GM18507 (cell line): ENCODE results near the gene ARPC1B.
"Not testable (repeated sequence)": the region's sequence is repeated elsewhere in the genome, so short reads cannot be mapped to it uniquely, and the experiment has no call there.

ENCODE experiments used
- DNase-seq: peaks from one replicate; pipeline ENCODE4 v3.0.0; 2011; ENCODE audit warnings: low read depth; ENCODE audit not compliant: insufficient read length; ENCODE audit errors: extremely low spot score
- FAIRE-seq: peaks from 2 replicates; lab custom pipeline; 2011; peaks lifted over from hg19 to GRCh38; lab: Jason Lieb, UNC

ARPC1B gene

DNA sequence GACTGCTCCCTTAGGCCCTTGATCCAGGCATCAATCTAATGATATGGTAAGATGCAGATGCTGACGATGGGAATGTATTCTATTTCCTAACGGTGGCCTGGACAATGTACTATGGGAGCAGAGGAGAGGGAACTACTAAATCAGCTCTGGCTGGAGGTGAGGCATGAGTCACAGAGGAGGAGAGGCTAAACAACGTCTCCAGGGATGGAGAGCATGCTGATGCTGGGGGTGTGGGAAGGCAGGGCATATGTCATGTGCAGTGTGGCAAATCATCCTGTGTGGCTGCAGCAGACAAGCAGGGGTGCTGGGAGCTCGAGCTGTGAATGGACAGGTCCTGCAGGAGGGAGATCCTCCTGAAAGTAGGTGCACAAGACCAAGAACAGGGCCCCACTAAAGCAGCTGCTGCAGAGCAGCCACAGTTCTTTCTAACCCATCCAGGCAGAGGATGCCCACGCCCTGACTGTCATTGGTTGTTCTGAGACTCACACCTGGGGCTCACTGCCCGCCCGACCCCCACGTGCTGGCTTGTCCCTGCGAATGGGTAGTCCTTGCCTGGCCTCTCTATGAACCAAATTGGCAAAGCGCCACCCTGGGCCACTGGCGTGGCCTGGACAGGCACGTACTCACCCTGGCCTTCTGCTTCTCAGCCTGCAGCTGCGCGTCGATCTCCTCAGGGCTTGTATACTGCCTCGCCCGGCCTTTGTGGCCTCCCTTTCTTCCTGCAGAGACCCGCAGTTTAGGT, 29.9 kb downstream of the ARPC1B start:
- no peak for FAIRE-seq
- no peak for DNase-seq

- DNase-seq (no peak), FAIRE-seq (no peak)
Measured at GRCh38 chr7:99404977-99405320, 30.4 kb downstream of the ARPC1B start.

GRCh38 chr7:99406557-99406956, 32.0 kb downstream of the ARPC1B start:
- DNase-seq (no peak), FAIRE-seq (no peak)

DNA sequence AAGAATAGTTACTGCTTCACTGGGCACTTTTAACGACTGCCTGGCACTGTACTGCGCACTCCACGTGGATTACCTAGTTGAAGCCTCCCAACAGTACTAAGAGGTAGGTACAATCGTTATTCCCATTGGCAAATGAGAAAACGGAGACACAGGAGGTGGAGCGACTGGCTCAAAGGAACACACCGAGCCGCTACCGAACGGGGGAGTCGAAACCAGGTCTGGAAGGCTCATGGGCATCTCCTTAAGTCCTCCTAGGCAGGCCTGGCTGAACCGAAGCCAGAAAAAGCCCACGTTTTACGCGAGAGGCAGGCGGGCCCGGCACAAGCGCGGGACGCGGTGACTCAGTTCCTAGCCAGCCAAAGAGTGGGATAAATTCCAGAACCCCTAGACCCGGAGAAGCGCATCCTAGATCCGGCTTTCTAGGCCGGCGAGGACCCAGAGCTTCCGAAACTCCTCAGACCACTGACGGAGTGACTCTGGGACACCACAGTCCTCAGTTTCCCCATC, 33.4 kb downstream of the ARPC1B start:
- DNase-seq, result no peak
- FAIRE-seq, result no peak

DNA sequence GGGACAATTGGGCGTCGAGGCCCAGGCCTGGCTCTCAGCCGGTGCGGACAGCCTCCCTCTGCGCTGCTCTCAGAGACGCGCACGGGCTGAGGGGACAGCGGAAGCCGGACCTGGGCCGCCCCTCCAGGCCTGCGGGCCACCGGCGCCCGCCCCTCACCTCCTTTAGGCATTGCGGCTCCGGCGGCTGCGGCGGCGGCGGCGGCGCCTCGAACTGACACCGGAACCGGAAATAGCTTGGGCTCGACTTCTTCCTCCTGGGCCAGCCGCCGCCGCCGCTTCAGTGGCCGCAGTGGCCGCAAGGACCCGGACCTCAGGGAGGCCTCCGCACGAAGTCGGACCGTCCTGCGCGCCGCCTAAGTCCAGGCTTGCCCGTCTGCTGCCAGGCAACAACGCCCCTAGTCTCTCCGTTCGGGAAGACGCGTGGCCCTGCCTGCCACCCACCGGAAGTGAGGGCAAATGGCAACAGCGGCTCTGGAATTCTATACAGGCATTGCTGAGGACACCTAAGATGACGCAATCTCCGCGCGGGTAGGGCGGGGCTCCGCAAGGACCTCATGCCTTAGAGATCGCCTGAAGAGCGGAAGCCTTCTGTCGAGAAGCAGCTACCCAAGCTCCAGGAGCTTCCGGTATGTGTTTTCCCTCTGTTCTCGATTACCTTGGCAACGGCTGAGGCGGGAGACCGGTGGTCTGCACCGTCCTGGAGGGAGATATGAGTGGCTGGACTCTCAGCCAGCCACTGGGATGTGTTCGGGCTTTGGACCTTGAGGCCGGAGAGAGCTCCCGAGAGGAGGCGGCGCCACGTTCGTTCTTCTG, 34.1 kb downstream of the ARPC1B start, which contains the start of the genes BUD31 and PDAP1:
Gene BUD31 (plus strand): TSS at position 591 of the 813 bp plus-strand sequence. CDS start 2,124 bp downstream, outside the sequence.
Gene PDAP1 (minus strand): TSS at position 219 of the 813 bp plus-strand sequence. CDS start 49 bp downstream, at position 170.
- FAIRE-seq (peak; percentile 96), DNase-seq (peak; percentile 91)

DNA sequence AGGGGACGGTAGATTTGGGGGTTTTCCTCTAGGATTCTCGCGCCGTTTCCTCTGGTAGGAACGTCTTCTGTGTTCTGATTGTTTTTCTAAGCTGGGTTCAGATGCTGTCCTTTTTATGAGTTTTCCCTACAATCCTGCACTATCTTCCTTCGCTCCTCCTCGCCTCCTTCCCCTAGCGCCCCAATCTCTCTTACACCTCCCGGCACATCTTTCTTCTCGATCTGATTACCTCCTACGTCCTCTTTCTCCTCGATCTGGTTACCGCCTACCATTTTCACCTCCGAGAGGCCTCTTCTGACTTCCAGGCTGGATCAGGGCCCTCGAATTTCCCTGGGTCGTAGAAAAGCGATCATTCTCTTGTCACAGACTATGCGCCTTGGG, 34.7 kb downstream of the ARPC1B start:
- FAIRE-seq (no peak), DNase-seq (no peak)

- DNase-seq (no peak), FAIRE-seq (no peak)
Measured at GRCh38 chr7:99409806-99410205, 35.3 kb downstream of the ARPC1B start.

GRCh38 chr7:99410635-99411034, 36.1 kb downstream of the ARPC1B start:
- no peak for FAIRE-seq
- DNase-seq, result no peak

- not testable (repeated sequence) for DNase-seq, FAIRE-seq
Measured at GRCh38 chr7:99415513-99416127, 41.1 kb downstream of the ARPC1B start.

- FAIRE-seq (no peak), DNase-seq (no peak)
Measured at GRCh38 chr7:99418260-99418659, 43.7 kb downstream of the ARPC1B start.

DNA sequence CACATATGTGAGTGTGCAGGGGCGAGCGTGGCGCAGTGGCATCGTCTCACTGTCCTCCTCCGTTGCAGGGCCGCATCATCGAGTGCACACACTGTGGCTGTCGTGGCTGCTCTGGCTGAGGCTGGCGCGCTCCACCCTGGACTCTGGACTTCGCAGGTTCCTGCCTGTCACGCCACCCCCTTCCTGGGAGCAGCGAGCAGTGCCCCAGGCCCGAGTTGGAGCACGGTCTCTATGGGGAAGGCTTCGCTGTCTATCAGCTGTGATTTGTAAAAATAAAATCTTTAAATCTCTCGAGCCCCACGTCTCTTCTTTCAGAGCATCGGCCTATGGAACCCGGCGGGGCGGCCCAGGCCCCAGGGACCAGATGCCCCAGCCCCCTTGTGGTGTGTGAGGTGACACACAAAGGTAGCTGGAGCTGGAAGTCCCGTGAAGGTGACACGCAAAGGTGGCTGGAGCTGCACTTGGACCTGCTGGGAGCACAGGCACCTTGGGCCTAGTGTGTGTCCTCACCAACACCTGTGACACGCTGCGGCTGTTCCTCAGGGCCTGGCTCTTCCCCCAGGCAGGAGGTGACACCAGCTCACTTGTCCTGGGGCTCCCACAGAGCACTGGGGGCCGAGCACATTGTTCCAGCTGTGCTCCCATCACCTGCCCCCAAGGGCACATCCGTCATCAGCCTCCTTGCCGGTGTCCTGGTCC, 44.9 kb downstream of the ARPC1B start:
- FAIRE-seq (no peak), DNase-seq (no peak)

DNA sequence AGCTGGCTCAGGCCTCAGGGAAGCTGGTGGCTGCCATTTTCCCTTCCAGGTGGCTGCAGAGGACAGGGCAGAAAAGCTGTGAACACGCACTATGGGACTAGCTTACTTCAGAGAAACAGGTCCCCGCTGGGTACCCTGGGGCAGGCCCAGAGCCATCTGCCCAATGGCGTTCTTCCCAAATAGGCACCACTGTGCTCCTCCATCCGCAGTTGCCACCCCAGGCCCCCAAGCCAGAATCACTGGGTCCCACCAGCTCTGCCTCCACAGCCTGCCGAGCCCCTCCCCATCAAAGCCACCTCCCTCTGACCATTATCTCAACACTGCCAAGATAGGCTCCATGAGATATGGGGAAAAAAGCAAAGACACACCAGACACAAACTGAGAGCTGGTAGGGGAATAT, 45.7 kb downstream of the ARPC1B start:
- FAIRE-seq, result no peak

DNA sequence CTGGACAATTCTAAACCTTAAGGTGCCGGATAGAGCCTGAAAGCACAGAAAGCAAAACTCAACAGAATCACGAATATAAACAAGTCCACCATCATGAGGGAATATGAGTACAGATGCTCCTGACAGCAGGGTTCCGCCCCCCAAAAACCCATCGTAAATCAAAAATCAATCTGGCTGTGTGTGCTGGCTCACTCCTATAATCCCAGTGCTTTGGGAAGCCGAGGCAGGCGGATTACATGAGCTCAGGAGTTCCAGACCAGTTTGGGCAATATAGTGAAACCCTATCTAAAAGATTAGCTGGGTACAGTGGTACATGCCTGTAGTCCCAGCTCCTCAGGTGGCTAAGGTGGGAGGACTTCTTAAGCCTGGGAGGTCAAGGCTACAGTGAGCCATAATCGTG, 46.5 kb downstream of the ARPC1B start:
- FAIRE-seq (no peak), DNase-seq (no peak)

More for the DNA sequence above, 45.7 kb downstream of the ARPC1B start:
- no peak for DNase-seq

DNA sequence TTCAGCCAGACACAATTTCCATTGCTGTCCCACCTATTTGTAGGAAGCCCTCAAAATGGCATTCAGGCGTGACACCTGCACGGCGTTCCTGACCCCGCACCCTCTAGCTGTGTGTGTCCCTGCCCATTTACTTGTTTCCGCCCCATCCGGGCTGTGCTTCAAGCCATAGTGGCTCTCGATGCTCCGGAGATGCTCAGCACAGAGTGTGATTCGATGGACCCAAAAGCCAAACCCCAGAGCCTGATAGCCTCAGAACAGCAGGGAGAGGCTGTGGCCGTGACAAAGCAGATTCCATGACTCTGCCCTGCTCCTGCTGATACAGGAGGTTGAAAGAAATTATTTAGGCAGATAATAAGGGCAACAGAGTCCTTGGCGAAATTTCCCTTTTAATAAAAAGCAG, 47.7 kb downstream of the ARPC1B start:
- no peak for FAIRE-seq
- no peak for DNase-seq

DNA sequence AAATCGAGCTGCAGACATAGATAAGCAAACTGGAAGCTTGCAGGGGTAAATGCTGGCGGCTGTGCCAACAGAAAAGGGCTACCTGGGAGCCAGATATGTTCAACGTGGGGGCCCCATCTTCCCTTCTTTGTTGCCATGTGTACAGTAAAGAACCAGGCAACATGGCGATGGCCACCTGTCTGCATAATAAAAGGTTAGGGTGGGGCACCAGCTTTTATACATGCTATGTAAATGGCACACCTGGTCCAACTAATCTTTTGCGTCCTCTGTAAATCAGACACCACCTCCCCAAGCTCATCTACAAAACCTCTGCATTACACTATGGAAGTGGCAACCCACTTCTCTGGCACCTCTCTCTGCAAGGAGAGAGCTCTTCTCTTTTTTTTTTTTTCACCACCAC, 48.1 kb downstream of the ARPC1B start:
- DNase-seq, result no peak
- FAIRE-seq, result no peak

DNA sequence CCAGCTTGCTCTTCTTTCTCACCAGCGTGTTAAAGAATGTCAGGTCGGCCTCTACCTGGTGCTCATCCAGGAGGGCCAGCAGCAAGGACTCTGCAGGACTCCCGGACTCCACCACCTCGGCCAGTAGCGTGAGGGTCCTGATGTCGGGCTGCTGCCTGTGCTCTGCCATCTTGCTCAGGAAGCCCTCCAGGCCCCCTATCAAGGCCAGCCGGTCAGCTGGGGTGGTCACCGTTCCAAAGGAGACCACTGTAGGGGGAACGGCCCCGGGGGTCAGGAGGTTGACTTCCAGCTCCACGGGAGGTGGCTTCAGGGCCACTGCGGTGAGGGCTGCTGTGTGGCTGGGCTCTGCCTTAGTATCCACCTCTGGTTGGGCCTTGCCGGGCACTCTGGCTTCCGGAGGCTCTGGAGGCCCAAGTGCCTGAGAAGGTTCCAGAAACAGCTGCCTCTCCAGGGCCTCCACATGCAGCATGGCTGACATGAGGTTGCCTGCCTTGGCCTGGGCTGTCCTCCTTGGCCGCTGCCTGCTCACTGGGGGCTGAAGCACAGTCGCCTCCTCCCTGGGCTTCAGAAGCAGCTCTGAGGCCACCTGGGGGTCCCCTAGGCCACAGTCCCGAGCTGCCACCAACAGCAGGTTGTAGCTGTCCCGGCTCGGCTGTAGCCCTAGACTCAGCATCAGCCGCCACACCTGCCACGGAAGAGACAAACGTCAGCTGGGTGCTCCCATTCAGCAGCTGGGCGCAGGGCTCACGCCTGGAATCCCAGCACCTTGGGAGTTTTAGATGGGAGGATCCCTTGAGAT, 50.6 kb downstream of the ARPC1B start:
- FAIRE-seq, result no peak
- no peak for DNase-seq

GRCh38 chr7:99428972-99429566, 54.5 kb downstream of the ARPC1B start:
- DNase-seq (no peak), FAIRE-seq (no peak)

DNA sequence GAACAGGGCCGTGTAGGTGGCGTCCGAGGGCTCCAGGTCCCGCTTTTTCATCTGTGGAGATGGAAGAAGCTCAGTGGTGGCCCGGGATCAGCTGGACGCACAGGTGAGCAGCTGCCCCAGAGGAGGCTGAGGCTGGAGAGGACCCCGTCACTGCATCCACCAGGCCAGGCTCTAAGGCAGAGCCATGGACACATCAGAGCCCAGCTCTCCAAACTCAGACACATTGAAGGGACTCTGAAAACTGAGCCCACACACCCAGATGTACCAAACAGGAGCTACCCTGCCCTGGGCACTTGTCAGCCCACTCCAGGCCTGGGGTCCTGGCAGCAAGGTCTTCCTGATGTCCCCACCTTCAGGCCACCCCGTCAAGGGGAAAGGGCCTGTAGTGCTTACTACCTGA, 55.2 kb downstream of the ARPC1B start:
- FAIRE-seq, result no peak
- DNase-seq, result no peak
